Measurements from ENCODE around the gene ALOX5.
"Not testable (repeated sequence)": the region's sequence is repeated elsewhere in the genome, so short reads cannot be mapped to it uniquely, and the experiment has no call there.

Gene ALOX5

GRCh38 chr10:45470098-45471012 is 96.3 kb downstream of the ALOX5 start:
- DNase-seq: no peak

DNA sequence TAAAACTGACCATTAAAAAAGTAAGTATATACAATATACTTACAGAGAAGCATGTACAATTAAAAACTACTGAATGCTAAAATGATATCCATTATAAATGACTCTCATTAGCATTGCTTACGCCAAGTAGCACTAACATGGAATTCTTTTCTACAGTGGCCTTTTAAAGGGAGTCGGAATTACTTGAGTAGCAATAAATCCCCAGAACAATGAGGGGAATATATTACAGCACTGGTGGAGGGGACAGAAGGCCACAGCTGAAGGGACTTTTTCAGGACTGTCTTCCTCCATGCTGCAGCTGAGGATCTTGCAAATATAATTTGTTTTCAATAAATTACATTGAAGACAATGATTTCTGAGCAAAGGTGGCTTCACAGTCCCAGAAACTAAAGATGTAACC is 97.0 kb downstream of the ALOX5 start:
- no peak for DNase-seq

- no peak for DNase-seq
These were observed 97.7 kb downstream of the ALOX5 start for GRCh38 chr10:45471531-45472310.

DNA sequence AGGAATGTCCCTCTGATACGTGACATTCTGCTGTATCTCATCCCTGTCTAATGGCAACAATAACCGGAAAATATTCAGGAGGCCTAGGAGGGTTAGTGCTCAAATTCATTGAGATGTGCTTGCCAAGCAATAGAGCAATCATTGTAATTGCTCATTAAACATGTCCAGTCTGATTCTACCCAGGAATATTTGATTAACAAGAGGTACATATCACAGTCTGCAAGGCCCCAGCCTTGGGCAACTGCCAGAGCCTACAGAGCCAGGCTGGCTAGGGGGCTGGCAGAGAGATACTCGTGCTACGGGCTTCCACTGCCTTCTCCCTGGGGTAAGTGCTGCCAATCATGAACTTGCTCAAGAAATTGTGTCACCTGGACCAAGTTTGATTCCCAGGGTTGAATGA is 99.1 kb downstream of the ALOX5 start:
- no peak for DNase-seq

DNA sequence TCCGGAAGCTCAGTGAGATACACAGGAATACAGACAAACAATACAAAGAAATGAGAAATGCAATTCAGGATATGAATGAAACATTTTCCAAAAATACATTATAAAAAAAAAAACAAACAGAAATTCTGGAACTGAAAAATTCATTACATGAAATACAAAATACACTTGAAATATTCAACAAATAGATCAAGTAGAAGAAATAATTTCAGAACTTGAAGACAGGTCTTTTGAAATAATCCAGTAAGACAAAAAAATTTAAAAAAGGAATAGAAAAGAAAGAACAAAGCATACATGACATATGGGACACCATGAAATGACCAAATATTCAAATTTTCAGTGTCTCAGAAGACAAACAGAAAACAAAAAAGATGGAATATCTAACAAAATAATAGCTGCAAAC is 102.5 kb downstream of the ALOX5 start:
- no peak for DNase-seq

DNA sequence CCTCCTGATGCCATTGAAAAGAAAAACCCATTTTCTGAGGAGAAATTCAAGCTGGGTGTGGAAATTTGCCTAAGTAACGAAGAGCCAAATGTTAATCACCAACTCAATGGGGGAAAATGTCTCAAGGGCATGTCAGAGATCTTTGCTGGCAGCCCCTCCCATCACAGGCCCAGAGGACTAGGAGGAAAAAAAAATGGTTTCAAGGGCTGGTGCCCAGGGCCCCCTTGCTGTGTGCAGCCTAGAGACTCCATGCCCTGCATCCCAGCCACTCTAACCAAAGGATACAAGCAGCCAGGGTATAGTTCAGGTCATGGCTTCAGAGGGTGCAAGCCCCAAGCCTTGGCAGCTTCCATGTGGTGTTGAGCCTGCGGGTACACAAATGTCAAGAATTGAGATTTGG is 106.3 kb downstream of the ALOX5 start:
- DNase-seq: no peak

GRCh38 chr10:45481100-45481499 is 107.1 kb downstream of the ALOX5 start:
- not testable (repeated sequence) for DNase-seq

DNA sequence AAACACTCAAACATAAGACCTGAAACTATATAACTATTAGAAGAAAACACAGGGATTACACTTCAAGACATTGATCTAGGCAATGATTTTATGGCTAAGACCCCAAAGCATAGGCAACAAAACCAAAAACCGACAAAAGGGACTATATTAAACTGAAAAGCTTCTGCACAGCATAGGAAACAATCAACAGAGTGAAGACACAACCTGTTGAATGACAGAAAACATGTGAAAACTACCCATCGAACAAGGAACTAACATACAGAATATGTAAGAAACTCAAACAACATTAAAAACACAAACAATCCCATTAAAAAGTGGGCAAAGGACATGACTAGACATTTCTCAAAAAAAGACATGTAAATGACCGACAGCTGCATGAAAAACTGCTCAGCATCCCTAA is 109.0 kb downstream of the ALOX5 start:
- no peak for DNase-seq

GRCh38 chr10:45487735-45488134 is 113.7 kb downstream of the ALOX5 start:
- no peak for DNase-seq

- no peak for DNase-seq
These were observed 114.3 kb downstream of the ALOX5 start for GRCh38 chr10:45488365-45488764.

GRCh38 chr10:45490277-45490676 is 116.3 kb downstream of the ALOX5 start:
- DNase-seq: no peak

- DNase-seq: no peak
These were observed 117.0 kb downstream of the ALOX5 start for GRCh38 chr10:45491061-45491460.
